Fibroblast of peridontal ligament (primary cell): ENCODE measurements around the gene MRPL50.
"Not testable (repeated sequence)": the region's sequence is repeated elsewhere in the genome, so short reads cannot be mapped to it uniquely, and the experiment has no call there.

Source experiments
- DNase-seq: peaks from one replicate; pipeline ENCODE4 v3.0.0-alpha.2; 2010; ENCODE audit errors: extremely low read depth

MRPL50 gene

DNA sequence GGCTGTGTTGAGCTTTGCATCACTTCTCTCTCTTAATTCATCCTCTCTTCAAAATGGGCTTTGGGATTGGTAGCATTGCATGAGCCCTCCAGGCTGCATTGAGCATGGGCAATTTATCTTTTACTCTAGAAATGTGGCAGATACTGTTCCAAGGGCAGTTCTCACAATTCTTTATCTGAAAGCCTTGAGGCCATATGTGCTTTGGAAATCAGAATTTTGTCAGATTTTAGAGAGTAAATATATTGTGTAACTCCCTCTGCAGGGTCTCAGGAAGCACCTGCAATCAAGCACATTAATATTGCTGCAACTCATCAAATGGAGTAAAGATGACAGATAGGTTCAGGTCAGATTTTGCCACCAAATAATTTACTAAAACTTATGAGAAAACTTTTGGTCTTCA lies 19.6 kb upstream of the MRPL50 start:
- DNase-seq = no peak

DNA sequence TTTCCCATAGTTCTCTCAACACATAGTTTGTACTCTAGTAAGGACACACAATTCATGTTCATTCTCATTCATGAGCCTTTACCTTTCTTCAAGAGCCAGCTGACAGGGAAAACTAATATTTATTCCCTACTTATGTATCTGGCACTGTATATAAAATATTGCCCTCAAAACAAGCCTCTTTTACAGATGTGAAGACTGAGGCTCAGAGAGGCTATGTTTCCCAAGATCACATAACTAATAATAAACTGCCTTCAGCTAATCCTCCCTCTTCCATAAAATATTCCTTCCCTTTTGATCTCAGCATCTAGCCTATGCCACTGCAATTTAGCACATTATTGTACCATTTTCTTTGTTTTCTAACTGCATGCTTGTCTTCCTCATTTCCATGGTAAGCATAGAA lies 19.0 kb upstream of the MRPL50 start:
- no peak for DNase-seq

DNA sequence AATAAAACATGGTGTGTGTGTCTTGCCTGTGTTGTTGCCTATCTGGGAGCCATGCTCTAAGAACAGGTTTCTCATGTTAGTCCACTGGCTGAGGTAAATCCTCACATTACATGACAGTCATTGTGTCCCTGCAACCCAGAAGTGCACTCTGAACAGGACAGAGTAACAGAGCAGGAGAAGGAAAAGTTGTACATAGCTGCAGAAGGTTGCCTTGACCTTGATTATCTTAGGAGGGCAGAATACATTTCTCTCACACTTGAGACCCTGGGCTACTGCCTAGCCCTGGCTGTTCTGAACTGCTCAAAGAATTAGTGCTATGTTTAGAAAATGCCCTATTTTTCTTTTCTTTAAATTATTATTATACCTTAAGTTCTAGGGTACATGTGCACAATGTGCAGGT lies 17.2 kb upstream of the MRPL50 start:
- DNase-seq = no peak

DNA sequence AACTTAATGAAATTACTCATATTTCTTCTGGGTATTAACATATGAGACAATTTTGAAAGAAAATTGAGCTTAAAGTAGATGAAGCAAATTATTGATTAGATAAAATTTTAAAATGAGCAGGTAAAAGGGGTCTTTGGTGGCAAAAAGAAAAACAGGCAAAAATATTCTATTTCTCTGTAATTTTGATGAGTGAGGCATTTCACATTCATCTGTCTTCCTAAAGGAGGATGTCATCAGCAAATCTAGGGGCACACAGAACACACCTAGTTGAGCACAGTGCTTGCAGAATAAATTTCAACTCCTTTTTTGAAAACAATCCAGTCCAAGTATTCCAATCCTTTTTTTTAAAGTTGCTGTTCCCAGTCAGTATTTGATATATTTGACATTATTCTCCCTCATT lies 16.4 kb upstream of the MRPL50 start:
- no peak for DNase-seq

DNA sequence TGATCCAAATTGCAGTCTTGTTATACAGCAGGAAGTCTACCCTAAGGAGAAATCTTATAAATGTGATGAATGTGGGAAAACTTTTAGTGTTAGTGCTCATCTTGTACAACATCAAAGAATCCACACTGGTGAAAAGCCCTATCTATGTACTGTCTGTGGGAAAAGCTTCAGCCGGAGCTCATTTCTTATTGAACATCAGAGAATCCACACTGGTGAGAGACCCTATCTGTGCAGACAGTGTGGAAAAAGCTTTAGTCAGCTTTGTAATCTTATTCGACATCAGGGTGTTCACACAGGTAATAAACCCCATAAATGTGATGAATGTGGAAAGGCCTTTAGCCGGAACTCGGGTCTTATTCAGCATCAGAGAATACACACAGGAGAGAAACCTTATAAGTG lies 10.7 kb upstream of the MRPL50 start:
- no peak for DNase-seq

DNA sequence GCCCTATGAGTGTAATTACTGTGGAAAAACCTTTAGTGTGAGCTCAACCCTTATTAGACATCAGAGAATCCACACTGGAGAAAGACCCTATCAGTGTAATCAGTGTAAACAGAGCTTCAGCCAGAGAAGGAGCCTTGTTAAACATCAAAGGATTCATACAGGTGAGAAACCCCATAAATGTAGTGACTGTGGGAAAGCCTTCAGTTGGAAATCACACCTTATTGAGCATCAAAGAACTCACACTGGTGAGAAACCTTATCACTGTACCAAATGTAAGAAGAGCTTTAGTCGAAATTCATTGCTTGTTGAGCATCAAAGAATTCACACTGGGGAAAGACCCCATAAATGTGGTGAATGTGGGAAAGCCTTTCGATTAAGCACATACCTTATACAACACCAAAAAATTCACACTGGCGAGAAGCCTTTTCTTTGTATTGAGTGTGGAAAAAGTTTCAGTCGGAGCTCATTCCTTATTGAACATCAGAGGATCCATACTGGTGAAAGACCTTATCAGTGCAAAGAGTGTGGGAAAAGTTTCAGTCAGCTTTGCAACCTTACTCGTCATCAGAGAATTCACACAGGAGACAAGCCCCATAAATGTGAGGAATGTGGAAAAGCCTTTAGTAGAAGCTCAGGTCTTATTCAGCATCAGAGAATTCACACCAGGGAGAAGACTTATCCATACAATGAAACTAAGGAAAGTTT lies 10.1 kb upstream of the MRPL50 start:
- DNase-seq = no peak

DNA sequence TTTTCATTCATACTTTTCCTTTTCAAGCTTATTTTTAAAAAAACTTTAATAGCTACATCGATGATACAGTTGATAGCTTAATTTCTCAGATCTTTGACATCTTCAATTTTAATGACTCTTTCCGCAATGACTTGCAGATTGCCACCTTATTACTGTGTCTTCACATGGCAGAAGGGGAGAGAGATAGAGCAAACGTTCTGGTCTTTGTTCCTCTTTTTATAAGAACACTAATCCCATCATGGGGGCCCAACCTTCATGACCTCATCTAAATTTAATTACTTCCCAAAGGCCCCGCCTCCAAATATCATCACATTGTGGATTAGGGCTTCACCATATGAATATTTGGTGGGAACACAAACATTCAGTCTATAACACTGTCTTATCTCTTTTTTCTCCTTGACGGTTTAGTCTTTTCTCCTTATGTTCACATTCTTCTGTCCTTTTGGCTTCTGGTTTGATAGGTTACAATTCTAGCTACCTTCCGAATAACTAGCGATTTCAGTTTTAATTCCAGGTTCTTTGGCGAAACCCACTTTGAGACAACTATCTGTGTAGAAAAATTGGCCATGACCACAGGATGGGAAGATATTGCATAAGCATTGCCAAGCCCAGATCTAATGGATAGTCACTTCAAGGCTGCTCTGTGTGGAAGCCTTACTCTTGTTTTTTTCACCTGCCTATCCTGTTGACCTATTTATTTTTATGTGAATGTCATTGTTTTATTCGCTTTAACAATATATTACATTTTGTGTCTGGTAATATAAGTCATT lies 5.3 kb upstream of the MRPL50 start:
- DNase-seq = no peak

DNA sequence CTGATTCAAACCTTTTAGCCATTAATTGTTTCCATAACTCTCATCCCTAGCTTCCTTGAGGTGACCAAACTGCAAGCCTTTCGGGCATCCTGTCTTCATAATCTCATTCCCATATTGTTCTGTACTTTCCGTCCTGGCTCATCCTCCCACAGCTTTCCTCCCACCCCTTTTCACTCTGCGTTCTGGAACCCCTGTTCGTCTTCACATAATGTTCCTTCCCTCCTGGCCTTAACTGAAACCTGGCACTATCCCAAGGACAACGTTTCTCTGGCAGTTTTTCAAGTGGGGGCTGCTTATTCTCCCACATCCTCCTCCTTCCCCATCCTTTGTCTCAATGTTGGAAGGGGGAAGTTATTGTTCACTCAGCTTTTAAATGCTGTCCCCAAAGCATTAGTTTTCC lies 1.7 kb upstream of the MRPL50 start:
- DNase-seq = no peak

DNA sequence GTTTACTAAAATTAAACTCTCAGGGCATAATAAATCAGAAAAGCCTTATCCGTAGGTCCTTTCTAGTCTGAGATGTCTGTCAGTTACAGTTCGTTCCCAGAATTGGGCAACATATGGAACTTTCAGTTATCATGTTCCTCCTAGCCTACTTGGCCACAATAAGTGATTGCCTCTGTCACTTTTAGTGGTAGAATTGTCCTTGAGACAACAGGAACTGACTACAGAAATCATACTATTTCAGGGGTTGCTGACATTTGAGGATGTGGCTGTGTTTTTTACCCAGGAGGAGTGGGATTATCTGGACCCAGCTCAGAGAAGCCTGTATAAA lies 1.2 kb upstream of the MRPL50 start:
- DNase-seq = peak; percentile 11

DNA sequence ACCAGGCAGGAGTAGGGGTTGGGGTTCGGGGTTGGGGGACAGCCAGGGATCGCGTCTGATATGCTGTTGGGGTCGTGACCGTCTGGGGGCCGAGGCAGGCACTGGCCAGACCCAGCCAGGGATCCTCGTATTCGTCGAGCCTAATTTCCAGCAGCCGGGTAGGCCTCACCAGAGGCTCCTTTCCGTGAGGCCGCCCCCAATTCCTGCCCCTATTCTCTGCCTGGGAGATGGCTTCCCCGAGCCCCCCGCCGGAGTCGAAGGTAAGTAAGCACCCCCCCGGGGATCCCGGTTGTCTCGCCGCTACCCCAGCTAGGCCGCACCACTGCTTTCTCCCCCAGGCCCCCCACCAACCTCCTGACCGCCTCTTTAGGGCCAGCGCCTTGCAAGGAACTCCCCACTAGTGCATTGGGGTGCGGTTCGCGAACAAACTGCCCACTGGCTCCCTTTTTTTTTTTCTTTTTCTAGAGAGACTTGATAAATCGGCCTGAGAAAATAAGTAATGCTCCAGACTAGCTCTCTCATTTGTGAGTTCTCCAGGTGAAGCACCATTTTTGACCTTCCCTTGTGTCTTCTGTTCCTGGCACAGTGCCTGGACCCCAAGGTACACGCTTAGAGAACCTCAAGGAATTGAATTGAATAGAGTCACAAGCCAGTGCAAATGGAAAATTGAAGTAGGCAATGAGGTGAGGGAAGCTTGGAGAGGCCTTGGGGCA lies 668 bp upstream of the MRPL50 start:
- DNase-seq = no peak

DNA sequence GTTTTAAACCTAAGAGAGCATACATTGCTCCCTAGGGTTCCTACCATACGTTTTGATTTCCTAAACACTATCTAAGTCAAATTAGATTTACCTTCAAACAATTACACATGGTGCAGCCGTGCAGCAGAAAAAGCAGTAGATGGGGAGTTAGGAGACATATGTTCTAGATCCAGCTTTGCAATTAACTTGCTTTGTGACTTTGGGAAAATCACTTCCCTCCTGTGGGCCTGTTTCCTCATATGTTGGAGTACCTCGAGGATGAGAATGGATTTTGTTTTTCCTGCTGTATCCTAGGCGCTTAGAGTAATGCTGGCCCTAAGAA lies 711 bp downstream of the MRPL50 start:
- DNase-seq = no peak

DNA sequence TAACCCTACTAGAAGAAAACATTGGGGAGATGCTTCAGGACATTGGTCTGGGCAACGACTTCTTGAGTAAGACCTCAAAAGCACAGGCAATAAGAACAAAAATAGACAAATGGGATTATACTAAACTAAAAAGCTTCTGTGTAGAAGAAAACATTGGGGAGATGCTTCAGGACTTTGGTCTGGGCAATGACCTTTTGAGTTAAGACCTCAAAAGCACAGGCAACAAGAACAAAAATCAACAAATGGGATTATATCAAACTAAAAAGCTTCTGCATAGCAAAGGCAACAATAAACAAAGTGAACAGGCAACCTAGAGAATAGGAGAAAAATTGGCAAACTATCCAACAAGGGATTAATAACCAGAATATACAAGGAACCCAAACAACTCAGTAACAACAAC lies 3.7 kb downstream of the MRPL50 start:
- no peak for DNase-seq

DNA sequence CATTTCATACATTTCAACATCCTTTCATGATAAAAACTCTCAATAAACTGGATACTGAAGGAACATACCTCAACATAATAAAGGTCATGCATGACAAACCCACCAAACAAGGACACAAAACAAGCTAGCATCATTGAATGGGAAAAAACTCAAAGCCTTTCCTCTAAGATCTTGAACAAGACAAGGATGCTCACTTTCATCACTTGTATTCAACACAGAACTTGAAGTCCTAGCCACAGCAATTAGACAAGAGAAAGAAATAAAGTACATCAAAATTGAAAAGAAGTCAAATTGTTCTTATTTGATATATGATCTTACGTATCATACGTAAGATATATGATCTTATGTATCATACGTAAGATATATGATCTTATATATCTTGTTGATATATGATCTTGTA lies 5.3 kb downstream of the MRPL50 start:
- DNase-seq = no peak

DNA sequence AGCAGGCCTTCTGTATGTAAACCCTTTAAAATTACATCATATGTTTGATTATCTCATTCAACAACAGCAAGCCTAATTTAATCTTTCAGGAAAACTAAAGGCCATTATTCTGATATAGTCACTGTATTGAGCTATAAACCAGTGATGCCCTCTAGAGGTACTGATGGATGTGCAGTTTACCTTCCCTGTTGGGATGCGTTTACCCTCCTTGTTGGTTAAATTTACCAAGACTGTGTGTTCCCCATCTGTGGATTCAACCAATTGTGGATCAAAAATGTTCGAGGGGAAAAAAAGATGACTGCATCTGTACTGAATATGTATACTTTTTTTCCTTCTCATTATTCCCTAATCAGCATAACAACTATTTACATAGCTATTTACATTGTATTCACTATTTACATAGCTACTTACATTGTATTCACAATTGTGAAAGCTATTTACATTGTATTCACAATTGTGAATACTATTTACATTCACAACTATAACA lies 9.9 kb downstream of the MRPL50 start:
- no peak for DNase-seq

DNA sequence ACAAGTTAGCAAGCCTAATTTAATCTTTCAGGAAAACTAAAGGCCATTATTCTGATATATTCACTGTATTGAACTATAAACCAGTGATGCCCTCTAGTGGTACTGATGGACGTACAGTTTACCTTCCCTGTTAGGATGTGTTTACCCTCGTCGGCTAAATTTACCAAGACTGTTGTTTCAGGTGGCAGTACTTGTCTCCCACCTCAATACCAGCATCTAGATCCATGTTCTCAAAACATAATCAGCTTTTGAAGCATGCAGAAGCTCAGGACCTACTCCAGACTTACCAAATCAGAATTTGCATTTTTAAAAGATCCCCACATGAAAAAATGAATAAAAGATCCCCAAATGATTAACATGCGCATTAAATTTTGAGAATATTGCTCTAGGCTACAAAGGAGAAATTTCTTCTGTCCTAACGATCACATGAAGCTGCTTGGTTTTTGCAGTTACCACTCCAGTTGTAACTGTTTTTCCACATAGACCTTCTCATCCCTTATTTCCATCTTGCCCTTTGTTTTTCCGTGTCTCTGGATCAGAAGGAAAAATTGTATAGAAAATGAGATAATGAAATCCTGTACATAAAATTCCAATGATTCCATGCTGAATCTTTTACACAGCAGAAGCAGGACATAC lies 10.4 kb downstream of the MRPL50 start:
- DNase-seq = peak; percentile 39

DNA sequence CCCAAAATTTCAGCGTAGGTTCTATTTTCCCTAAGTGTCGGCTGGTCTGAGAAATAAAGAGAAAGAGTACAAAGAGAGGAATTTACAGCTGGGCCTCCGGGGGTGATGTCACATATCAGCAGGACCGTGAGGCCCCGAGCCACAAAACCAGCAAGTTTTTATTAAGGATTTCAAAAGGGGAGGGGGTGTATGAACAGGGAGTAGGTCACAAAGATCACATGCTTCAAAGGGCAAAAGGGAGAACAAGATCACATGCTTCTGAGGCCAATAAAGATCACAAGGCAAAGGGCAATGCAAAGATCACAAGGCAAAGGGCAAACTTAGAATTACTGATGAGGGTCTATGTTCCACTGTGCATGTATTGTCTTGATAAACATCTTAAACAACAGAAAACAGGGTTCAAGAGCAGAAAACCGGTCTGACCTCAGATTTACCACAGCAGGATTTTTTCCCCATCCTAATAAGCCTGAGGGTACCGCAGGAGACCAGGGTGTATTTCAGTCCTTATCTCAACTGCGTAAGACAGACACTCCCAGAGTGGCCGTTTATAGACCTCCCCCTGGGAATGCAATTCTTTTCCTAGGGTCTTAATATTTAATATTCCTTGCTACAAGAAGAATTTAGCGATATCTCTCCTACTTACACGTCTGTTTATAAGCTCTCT lies 13.4 kb downstream of the MRPL50 start, which contains the start of gene BAAT:
Gene BAAT (minus strand): TSS at position 134 of the 664 bp plus-strand sequence. CDS start 13,602 bp downstream, outside the sequence.
- not testable (repeated sequence) for DNase-seq

DNA sequence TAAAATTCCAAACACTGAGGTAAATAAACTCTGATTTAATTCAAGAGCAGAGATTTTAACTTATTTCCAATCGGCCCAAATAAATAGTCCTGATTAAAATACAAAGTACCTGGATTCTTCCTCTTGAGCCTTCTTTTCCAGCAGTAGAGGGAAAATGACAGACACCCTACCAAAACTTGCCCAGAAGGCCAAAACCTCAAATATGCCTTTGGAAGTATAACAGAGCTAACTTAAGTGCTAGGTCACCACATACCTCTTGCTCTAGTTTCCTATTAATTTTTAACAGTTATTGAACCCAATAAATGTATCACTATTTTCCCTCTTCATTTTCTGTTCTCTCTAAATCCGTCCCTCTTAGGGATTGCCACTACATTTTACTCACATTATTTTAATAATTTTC lies 15.1 kb downstream of the MRPL50 start:
- no peak for DNase-seq

DNA sequence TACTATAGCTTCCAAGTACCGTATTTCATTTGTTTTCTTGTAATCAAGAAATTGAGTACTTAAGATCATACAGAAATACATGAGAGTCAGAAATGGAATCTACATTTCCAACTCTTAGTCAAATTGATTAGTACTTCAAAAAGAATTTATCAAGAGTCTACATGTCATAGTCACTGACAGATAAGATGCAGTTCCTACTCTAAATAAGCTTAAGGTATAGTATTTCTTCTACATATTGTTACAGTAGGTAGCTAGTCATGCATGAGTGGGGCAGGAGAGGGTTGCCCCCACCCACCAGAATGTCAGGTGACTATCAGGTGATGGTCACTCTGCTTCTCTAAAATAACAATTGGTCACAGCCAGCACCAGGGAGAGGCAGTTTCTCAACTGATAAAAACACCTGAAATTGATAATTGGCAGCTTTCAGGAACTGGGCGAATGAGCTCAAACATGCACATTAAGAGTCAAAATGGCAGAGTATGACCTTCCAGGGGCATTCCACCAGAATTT lies 16.5 kb downstream of the MRPL50 start:
- DNase-seq = no peak

DNA sequence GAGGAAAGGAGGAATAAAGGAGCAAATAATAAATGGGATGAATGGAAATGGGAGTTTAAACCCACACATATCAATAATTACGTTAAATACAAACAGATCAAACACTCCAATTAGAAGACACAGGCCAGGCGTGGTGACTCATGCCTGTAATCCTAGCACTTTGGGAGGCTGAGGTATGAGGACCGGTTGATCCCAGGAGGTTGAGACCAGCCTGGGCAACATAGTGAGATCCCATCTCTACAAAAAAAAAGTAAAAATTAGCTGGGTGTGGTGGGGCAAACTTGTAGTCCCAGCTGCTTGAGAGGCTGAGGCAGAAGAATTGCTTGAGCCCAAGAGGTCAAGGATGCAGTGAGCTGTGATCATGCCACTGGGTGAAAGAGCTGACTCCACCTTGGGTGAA lies 17.3 kb downstream of the MRPL50 start:
- no peak for DNase-seq

DNA sequence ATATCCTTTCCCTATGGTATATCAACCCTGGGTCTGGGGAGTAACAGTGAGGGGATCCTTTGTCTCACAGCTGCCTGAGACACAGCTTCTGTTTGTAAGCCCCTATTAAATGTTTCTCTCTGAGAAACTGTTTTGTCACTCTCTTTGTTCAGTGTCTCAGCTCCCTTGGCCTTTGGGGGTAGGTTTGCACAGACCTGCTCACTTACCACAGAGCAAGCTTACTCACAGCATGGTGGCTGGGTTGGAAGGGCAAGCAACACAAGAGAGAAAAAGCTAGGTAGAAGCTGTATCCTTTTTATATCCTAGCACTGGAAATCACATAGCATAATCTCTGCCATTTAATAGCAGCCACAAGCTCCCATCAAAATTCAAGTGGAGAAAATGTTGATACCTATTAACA lies 18.1 kb downstream of the MRPL50 start:
- DNase-seq = no peak

DNA sequence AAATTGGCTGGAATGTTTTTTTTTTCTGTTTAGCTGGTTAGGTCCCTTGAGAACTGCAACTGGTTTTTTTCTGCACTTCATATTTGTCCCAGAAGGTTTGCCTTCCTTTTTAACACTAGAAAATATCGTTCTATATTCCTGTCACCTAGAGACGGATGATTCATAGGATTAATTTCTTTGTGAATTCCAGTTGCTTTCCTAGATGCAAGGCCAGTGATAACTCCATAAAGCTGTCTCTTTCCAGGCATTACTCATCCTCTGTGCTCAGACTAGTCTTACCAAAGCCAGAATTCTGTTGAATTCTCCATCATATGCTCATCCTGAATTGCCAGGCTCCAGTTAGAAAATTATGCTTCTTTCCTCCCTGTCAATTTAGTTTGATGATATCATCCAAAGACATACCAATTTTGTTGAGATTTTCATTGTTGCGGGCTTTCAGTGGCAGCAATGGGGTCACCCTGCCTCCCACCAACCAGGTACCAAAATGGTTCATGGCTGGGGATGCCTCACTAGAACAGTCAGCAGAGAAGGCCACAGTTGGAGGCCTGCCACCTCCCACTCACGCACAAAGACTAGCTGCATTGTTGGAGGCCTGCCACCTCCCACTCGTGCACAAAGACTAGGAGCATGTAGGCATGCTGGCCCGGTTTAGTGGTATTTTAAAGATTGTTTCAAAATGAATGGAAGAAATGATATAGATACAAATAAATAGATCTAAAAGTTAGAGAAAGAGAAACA lies 22.1 kb downstream of the MRPL50 start:
- no peak for DNase-seq
